HFFc6 (cell line): ENCODE measurements around the gene ZFAND2B. TPM values are rescaled to one million over a fixed set of nuclear protein-coding genes. Genes with fewer than 3 reads are reported as not detected.
"Not testable (repeated sequence)": the region's sequence is repeated elsewhere in the genome, so short reads cannot be mapped to it uniquely, and the experiment has no call there.

Experiments used
- DNase-seq: peaks from one replicate; pipeline ENCODE4 v3.0.0-alpha.2; 2018
- H3K27ac Mint-ChIP-seq: 2 replicates; pipeline ENCODE4 v1.8.0; 2020; ENCODE audit warnings: mild to moderate bottlenecking, mixed read lengths
- H3K27me3 Mint-ChIP-seq: 2 replicates; pipeline ENCODE4 v1.8.0; 2021; ENCODE audit warnings: mild to moderate bottlenecking, moderate library complexity, mixed read lengths; ENCODE audit not compliant: insufficient read depth
- H3K36me3 Mint-ChIP-seq: 2 replicates; pipeline ENCODE4 v1.8.0; 2021; ENCODE audit warnings: low read depth, mixed read lengths
- H3K4me1 Mint-ChIP-seq: 2 replicates; pipeline ENCODE4 v1.8.0; 2020; ENCODE audit warnings: low read depth, mixed read lengths
- H3K4me3 Mint-ChIP-seq: 2 replicates; pipeline ENCODE4 v1.8.0; 2020; ENCODE audit warnings: mild to moderate bottlenecking, moderate library complexity, mixed read lengths
- H3K9me3 Mint-ChIP-seq: 2 replicates; pipeline ENCODE4 v1.8.0; 2020; ENCODE audit warnings: mild to moderate bottlenecking, mixed read lengths
- total RNA-seq, 6 experiments: library from RNA; stranded (reverse); fragmentation: NEBNext Ultra II Directional; extraction: Animal tissue kit (Norgen Biotek cat#: 25700); gene quantifications; 2 replicates in 1 of 6; 3 replicates in 5 of 6; pipeline ENCODE4 v1.2.3, GENCODE V29; 2021
- TF ChIP-seq, protein P1 (sequence below): fragments of 200-600 bp; sonication (generic); IDR thresholded peaks from 2 replicates; pipeline ENCODE4 v1.5.0; 2021; ENCODE audit warnings: antibody characterized with exemption, mild to moderate bottlenecking

The ZFAND2B gene
- total RNA-seq, 6 experiments from 2014 or later: 28.8 to 39.6 (median 33.1) TPM

DNA sequence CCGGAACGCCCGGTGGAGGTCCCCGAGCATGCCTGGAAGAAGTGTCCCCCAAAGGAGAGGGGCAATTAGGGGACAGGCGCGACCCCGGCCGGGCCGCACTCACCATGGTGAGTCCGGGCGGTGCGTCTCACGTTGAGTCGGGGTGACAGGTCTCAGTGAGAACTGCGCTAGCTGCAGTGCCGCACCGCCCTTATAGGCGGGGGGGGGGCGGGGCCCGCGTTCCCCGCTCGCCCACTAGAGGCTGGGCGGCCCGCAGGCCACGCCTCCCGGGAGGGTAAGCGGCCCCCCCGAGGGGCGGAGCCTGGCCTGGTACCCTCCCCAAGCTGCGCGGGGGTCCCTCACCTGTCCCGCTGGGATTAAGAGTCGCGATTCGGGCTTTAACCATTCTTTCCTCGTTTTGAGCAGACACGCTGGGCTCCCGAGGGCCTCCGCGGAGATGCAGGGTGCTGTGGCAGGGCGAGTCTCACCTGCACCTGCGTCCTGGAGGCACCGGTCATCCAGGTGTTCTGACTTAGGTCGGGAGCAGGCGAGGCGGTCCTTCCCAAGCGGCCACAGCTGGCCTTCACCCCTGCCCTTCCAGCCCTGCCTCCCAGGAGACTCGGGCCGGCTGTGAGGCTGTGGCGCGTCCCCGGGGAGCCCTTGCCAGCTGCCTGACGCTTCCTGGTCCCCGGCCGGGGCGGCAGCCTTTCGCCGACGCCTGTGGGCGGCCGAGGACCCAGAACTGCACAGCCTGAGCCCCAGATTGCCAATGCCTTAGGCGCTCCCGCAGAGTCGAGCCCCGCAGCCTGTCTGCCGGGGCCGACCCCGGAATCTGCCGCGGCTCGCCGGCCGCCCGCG is 47.4 kb downstream of the ZFAND2B start, which contains the start of gene TUBA4A:
TUBA4A (minus strand) TSS at position 166 of the 837 bp plus-strand sequence; CDS start at position 106, 60 bp downstream.
- no peak for DNase-seq
- Mint-ChIP-seq H3K27ac (peak within 1 kb of the TSS; percentile 83), H3K4me1 (peaks cover 47% of the 10 kb centered on the region), H3K27me3 (peaks cover 10% of the 10 kb centered on the region), H3K4me3 (peak within 1 kb of the TSS; percentile 91), H3K9me3 (no peaks in the 10 kb centered on the region), H3K36me3 (peaks cover 15% of the 10 kb centered on the region; the same call in 1 of the 2 replicates)
- TF ChIP-seq, protein P1, sequence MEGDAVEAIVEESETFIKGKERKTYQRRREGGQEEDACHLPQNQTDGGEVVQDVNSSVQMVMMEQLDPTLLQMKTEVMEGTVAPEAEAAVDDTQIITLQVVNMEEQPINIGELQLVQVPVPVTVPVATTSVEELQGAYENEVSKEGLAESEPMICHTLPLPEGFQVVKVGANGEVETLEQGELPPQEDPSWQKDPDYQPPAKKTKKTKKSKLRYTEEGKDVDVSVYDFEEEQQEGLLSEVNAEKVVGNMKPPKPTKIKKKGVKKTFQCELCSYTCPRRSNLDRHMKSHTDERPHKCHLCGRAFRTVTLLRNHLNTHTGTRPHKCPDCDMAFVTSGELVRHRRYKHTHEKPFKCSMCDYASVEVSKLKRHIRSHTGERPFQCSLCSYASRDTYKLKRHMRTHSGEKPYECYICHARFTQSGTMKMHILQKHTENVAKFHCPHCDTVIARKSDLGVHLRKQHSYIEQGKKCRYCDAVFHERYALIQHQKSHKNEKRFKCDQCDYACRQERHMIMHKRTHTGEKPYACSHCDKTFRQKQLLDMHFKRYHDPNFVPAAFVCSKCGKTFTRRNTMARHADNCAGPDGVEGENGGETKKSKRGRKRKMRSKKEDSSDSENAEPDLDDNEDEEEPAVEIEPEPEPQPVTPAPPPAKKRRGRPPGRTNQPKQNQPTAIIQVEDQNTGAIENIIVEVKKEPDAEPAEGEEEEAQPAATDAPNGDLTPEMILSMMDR: no peak

- peak overlapping the region; percentile 74 for H3K4me3 Mint-ChIP-seq
- no peaks in the 10 kb centered on the region for H3K9me3 Mint-ChIP-seq
- H3K4me1 Mint-ChIP-seq: peaks cover 39% of the 10 kb centered on the region
- peaks cover 15% of the 10 kb centered on the region; the same call in 1 of the 2 replicates for H3K36me3 Mint-ChIP-seq
- TF ChIP-seq, protein P1: no peak
- H3K27ac Mint-ChIP-seq: peak overlapping the region; percentile 11; the same call in 1 of the 2 replicates
- peak; percentile 28 for DNase-seq
- peaks cover 13% of the 10 kb centered on the region for H3K27me3 Mint-ChIP-seq
These were observed 48.1 kb downstream of the ZFAND2B start for GRCh38 chr2:219254590-219255201.

DNA sequence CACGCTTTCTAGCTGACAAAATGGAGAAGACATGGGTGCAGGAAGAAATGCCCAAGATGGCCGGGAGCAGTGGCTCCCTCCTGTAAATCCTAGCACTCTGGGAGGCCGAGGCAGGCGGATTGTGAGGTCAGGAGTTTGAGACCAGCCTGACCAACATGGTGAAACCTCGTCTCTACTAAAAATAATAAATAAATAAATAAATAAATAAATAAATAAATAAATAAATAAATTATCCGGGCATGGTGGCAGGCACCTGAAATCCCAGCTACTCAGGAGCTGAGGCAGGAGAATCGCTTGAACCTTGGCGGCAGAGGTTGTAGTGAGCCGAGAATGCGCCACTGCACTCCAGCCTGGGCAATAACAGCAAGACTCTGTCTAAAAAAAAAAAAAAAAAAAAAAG is 52.4 kb downstream of the ZFAND2B start:
- DNase-seq, H3K27ac Mint-ChIP-seq, H3K4me3 Mint-ChIP-seq, H3K9me3 Mint-ChIP-seq, H3K36me3 Mint-ChIP-seq: not testable (repeated sequence)
- Mint-ChIP-seq H3K4me1 (peaks cover 13% of the 10 kb centered on the region), H3K27me3 (peaks cover 22% of the 10 kb centered on the region)

Other genes with a start within 250 kb of the ZFAND2B start
- gene CDK5R2, start 247.1 kb upstream of the ZFAND2B start, total RNA-seq: under 1 TPM in 4 of 6 experiments, not detected in 2; 0.07 to 0.15 (median 0.08) TPM
- not detected for gene FEV, start 221.6 kb upstream of the ZFAND2B start, total RNA-seq
- gene CRYBA2, start 213.4 kb upstream of the ZFAND2B start, total RNA-seq: not detected
- not detected for gene CFAP65, start 165.3 kb upstream of the ZFAND2B start, total RNA-seq
- not detected for gene IHH, start 145.9 kb upstream of the ZFAND2B start, total RNA-seq
- 10 to 100 TPM; 12.0 to 16.6 (median 14.1) TPM for gene NHEJ1, start 46.0 kb upstream of the ZFAND2B start, total RNA-seq
- 1 to 10 TPM in 2 of 6 experiments, under 1 TPM in 4; 0.36 to 1.5 (median 0.88) TPM for gene SLC23A3, start 36.8 kb upstream of the ZFAND2B start, total RNA-seq
- gene CNPPD1, start 29.9 kb upstream of the ZFAND2B start, total RNA-seq: 10 to 100 TPM; 37.9 to 46.2 (median 42.2) TPM
- 100 to 1,000 TPM in 1 of 6 experiments, 10 to 100 TPM in 5; 77.3 to 102 (median 85.5) TPM for gene RETREG2, start 28.5 kb upstream of the ZFAND2B start, total RNA-seq
- 10 to 100 TPM; 12.5 to 16.5 (median 13.9) TPM for gene ABCB6, start 12.2 kb downstream of the ZFAND2B start, total RNA-seq
- 10 to 100 TPM; 50.5 to 58.8 (median 52.5) TPM for gene ATG9A, start 22.9 kb downstream of the ZFAND2B start, total RNA-seq
- 10 to 100 TPM; 11.7 to 18.9 (median 15.4) TPM for gene ANKZF1, start 23.0 kb downstream of the ZFAND2B start, total RNA-seq
- gene GLB1L, start 38.7 kb downstream of the ZFAND2B start, total RNA-seq: 1 to 10 TPM; 4.4 to 7.6 (median 5.5) TPM
- gene STK16, start 38.7 kb downstream of the ZFAND2B start, total RNA-seq: 10 to 100 TPM; 25.1 to 30.7 (median 28.2) TPM
- not detected for gene TUBA4B, start 46.5 kb downstream of the ZFAND2B start, total RNA-seq
- gene TUBA4A, start 47.1 kb downstream of the ZFAND2B start, total RNA-seq: 10 to 100 TPM; 40.4 to 66.3 (median 48.2) TPM
- gene DNAJB2, start 72.6 kb downstream of the ZFAND2B start, total RNA-seq: 10 to 100 TPM; 39.7 to 45.4 (median 41.5) TPM
- 10 to 100 TPM in 5 of 6 experiments, 1 to 10 TPM in 1; 5.2 to 18.3 (median 15.2) TPM for gene PTPRN, start 102.6 kb downstream of the ZFAND2B start, total RNA-seq
- gene RESP18, start 126.0 kb downstream of the ZFAND2B start, total RNA-seq: not detected
- 10 to 100 TPM; 46.9 to 59.4 (median 53.0) TPM for gene DNPEP, start 181.1 kb downstream of the ZFAND2B start, total RNA-seq
- under 1 TPM in 5 of 6 experiments, not detected in 1; 0.12 to 0.37 (median 0.19) TPM for gene DES, start 211.6 kb downstream of the ZFAND2B start, total RNA-seq
- gene SPEG, start 228.1 kb downstream of the ZFAND2B start, total RNA-seq: 10 to 100 TPM; 80.9 to 89.5 (median 84.7) TPM